GM12872 (cell line): ENCODE results near the gene MVK.

Experiments
- CTCF ChIP-seq: IDR thresholded peaks from 3 replicates; pipeline ENCODE4 v1.5.1; 2011; ENCODE audit warnings: low read depth, mild to moderate bottlenecking, low read length, moderate library complexity; ENCODE audit not compliant: insufficient read depth

Gene MVK

GRCh38 chr12:109573029-109573913 is at the start of gene MVK, which contains the start of gene MMAB:
TSS of gene MVK (plus strand) at chr12:109573794. CDS start at chr12:109574823, 1,029 bp downstream.
TSS of gene MMAB (minus strand) at chr12:109573504. CDS start at chr12:109573480, 24 bp downstream.
- TF ChIP-seq CTCF = no peak

GRCh38 chr12:109524466-109525278 is 48.9 kb upstream of the MVK start:
- no peak for TF ChIP-seq CTCF

- TF ChIP-seq CTCF = no peak
Measured at GRCh38 chr12:109525279-109525585, 48.4 kb upstream of the MVK start.

GRCh38 chr12:109527489-109528123 is 46.0 kb upstream of the MVK start:
- no peak for TF ChIP-seq CTCF

GRCh38 chr12:109529691-109530640 is 43.6 kb upstream of the MVK start:
- TF ChIP-seq CTCF = no peak

- no peak for TF ChIP-seq CTCF
Measured at GRCh38 chr12:109531411-109531810, 42.2 kb upstream of the MVK start.
